SJCRH30 (cell line): ENCODE data around the gene CACNA2D3. TPM values are rescaled to one million over a fixed set of nuclear protein-coding genes. Genes with fewer than 3 reads are reported as not detected.

Source experiments
- DNase-seq, 2 experiments: peaks; one replicate each; pipeline ENCODE4 v3.0.0-alpha.2; 2015 to 2020
- H3K27ac ChIP-seq: fragments of 250-450 bp; sonication (Bioruptor Pico); 2 replicates; pipeline ENCODE4 v1.5.1; 2020; ENCODE audit warnings: mild to moderate bottlenecking, moderate library complexity
- H3K27me3 ChIP-seq: fragments of 250-450 bp; sonication (Bioruptor Pico); 2 replicates; pipeline ENCODE4 v1.5.1; 2020; ENCODE audit warnings: mild to moderate bottlenecking, moderate library complexity
- H3K36me3 ChIP-seq: fragments of 250-450 bp; sonication (Bioruptor Pico); 2 replicates; pipeline ENCODE4 v1.5.1; 2020; ENCODE audit warnings: mild to moderate bottlenecking, moderate library complexity
- H3K4me1 ChIP-seq: fragments of 250-450 bp; sonication (Bioruptor Pico); 2 replicates; pipeline ENCODE4 v1.5.1; 2020; ENCODE audit warnings: mild to moderate bottlenecking, moderate library complexity
- H3K4me3 ChIP-seq: fragments of 250-450 bp; sonication (Bioruptor Pico); 2 replicates; pipeline ENCODE4 v1.5.1; 2020; ENCODE audit warnings: mild to moderate bottlenecking, moderate library complexity
- H3K9me3 ChIP-seq: fragments of 250-450 bp; sonication (Bioruptor Pico); replicated peaks from 2 replicates; pipeline ENCODE4 v1.5.1; 2020; ENCODE audit warnings: mild to moderate bottlenecking, moderate library complexity
- total RNA-seq: library from RNA; depleted of rRNA; stranded (reverse); fragments of >200 nt; shearing (Covaris generic); gene quantifications from 2 replicates; pipeline ENCODE4 v1.2.3, GENCODE V29; 2014

CACNA2D3 gene
- total RNA-seq, 1 experiment from 2014 or later = 0.22 TPM

DNA sequence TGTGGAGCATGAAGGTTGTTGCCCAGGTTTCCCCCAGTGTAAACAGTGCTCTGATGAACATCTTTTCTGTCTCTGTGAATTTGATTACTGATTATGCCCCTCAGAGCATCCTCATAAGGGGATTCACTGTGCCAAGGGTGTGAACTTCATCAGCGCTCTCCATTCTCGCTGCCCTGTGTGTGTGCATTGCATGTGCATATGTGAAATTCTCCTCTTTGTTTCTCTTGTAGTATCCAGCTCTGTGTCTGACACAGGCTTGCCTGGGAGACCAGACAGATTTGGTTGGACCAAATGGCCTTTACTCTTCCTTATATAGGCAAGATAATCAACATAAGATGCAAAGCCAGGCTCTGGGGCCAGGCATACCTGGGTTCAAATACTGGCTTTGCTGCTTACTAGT, 21.9 kb downstream of the CACNA2D3 start:
- no peak overlapping the region for H3K4me3 ChIP-seq
- no peaks in the 10 kb centered on the region for H3K36me3 ChIP-seq
- H3K27ac ChIP-seq = no peak overlapping the region
- no peak for DNase-seq
- H3K27me3 ChIP-seq = no peaks in the 10 kb centered on the region
- no peaks in the 10 kb centered on the region for H3K9me3 ChIP-seq
- no peaks in the 10 kb centered on the region for H3K4me1 ChIP-seq

DNA sequence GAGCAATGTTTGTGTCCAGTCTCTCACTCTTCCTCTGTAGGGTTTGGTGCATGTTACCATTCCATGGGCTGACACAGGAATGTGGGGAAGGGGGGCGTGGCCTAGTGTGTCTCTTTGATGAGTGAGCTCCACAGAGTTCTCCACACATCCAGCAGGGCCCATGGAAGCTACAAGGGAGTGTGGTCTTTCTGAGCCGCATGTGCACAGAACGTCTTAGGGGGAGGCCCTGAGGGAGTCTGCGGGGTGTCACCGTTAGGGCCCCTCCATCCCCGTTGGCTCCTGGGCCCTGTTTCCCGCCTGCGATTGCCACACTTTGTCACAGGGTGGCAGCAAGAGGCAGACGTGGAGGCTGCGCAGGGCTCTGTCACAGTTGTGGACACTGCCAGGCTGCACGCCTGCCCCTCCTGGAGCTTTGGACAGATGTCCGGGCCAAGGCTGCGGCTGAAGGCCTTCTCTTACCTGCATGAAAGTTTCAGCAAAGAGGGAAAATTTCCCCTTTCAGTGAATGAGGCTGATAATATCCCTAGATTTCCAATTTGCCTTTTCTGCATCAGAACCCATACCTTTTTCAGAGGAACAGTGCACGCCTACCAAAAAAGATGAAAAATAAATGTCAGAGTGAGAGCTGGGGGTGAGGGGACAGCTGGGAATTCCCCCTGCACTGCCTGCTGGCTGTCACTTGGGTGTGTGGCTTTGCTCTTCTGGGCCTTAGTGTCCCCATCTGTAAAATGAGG, 24.3 kb downstream of the CACNA2D3 start:
- H3K27me3 ChIP-seq = no peaks in the 10 kb centered on the region
- no peaks in the 10 kb centered on the region for H3K4me1 ChIP-seq
- peak; percentile 10 to 27 for DNase-seq
- no peaks in the 10 kb centered on the region for H3K9me3 ChIP-seq
- H3K27ac ChIP-seq = no peak overlapping the region
- no peak overlapping the region for H3K4me3 ChIP-seq
- no peaks in the 10 kb centered on the region for H3K36me3 ChIP-seq

GRCh38 chr3:54150864-54151467, 28.6 kb downstream of the CACNA2D3 start:
- H3K36me3 ChIP-seq = no peaks in the 10 kb centered on the region
- DNase-seq = no peak
- no peaks in the 10 kb centered on the region for H3K27me3 ChIP-seq
- H3K9me3 ChIP-seq = no peaks in the 10 kb centered on the region
- no peak overlapping the region for H3K4me3 ChIP-seq
- no peak overlapping the region for H3K27ac ChIP-seq
- H3K4me1 ChIP-seq = no peaks in the 10 kb centered on the region

GRCh38 chr3:54153477-54153876, 31.1 kb downstream of the CACNA2D3 start:
- no peak for DNase-seq
- no peaks in the 10 kb centered on the region for H3K4me1 ChIP-seq

DNA sequence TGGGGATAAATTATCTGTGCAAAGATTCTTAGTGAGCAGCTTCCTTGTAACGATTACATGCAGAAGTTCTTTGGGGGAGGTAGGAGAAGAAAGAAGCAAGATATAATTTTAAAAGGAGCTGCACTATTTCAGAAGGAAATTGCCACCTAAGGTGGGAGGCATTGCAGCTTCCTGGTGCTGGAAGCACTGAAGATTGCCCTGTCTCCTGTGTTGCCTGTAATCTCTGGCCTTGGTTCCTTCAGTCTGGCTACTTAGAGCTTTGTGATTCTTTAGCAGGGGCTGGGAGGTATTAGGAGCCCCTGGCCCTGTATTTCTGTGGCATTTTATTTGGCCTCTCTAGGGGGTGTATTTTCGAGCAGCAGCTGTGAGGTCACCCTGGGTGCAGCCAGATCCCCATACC, 35.5 kb downstream of the CACNA2D3 start:
- H3K9me3 ChIP-seq = no peaks in the 10 kb centered on the region
- no peaks in the 10 kb centered on the region for H3K4me1 ChIP-seq
- no peak for DNase-seq

More at GRCh38 chr3:54153477-54153876, 31.1 kb downstream of the CACNA2D3 start:
- Histone ChIP-seq H3K27me3 (no peaks in the 10 kb centered on the region), H3K9me3 (no peaks in the 10 kb centered on the region), H3K27ac (no peak overlapping the region), H3K4me3 (no peak overlapping the region), H3K36me3 (no peaks in the 10 kb centered on the region)

DNA sequence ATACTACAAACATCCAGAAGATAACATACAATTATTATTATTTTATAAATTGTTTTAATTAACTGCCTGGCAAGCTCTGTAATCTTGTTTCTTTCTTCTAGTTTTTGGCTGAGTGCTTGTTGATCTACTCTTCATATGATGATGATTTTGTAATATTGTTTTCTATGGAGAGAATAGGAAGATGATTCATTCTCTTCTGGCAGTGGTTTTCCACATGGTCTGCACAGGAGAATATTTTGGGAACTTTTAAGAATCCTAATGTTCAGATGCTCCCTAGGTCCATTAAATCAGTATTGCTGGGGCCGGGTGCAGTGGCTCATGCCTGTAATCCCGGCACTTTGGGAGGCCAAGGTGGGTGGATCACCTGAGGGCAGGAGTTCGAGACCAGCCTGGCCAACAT, 37.6 kb downstream of the CACNA2D3 start:
- no peak for DNase-seq
- Histone ChIP-seq H3K27ac (no peak overlapping the region), H3K27me3 (no peaks in the 10 kb centered on the region), H3K36me3 (no peaks in the 10 kb centered on the region), H3K4me1 (no peaks in the 10 kb centered on the region), H3K9me3 (no peaks in the 10 kb centered on the region), H3K4me3 (no peak overlapping the region)

More for the DNA sequence above, 35.5 kb downstream of the CACNA2D3 start:
- no peaks in the 10 kb centered on the region for H3K27me3 ChIP-seq
- H3K27ac ChIP-seq = no peak overlapping the region
- no peak overlapping the region for H3K4me3 ChIP-seq
- H3K36me3 ChIP-seq = no peaks in the 10 kb centered on the region

DNA sequence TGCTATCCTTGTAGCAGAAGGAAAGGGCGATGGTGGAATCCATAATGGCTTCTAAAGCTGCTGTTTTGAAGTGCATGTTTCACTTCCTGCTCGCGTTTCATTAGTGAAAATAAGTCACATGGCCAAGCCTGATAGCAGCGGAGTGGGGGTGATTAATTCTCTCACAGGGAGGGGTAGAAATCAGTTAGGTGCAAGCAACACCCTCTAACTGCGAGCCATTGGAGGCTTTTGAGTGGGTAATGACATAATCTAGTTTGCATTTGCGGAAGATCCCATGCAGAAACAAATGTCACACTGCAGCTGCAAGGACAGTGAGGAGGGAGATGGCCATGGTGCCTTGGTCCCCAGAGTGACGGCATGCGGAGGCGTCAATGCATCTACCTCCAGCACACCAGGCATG, 41.1 kb downstream of the CACNA2D3 start:
- no peaks in the 10 kb centered on the region for H3K36me3 ChIP-seq
- H3K27me3 ChIP-seq = no peaks in the 10 kb centered on the region
- H3K4me1 ChIP-seq = no peaks in the 10 kb centered on the region
- no peak overlapping the region for H3K4me3 ChIP-seq
- DNase-seq = no peak
- H3K27ac ChIP-seq = no peak overlapping the region
- no peaks in the 10 kb centered on the region for H3K9me3 ChIP-seq

- H3K4me3 ChIP-seq = no peak overlapping the region
- no peak for DNase-seq
- H3K27ac ChIP-seq = no peak overlapping the region
These were observed 42.0 kb downstream of the CACNA2D3 start for GRCh38 chr3:54164192-54164975.

DNA sequence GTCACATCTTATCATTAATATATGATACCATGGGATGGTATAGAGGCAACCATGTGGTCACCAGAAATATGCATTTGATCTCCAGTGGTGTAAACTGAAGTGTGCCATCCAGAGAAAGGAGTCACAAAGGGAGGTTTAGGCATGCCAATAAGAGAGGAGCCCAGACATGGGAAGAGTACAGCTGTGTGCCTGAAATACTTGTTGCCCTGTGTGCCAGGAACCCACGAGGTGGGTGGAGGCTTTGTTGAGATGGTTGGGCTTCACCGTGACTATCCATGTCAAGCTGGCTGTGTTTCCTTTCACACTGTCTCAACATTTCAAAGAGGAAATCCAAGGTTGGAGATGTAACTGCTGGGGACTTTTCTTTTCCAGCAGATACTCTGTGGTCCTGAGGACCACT, 43.5 kb downstream of the CACNA2D3 start:
- Histone ChIP-seq H3K27me3 (no peaks in the 10 kb centered on the region), H3K4me1 (no peaks in the 10 kb centered on the region), H3K36me3 (no peaks in the 10 kb centered on the region), H3K9me3 (no peaks in the 10 kb centered on the region), H3K27ac (no peak overlapping the region), H3K4me3 (no peak overlapping the region)
- DNase-seq = no peak

More at GRCh38 chr3:54164192-54164975, 42.0 kb downstream of the CACNA2D3 start:
- Histone ChIP-seq H3K36me3 (no peaks in the 10 kb centered on the region), H3K27me3 (no peaks in the 10 kb centered on the region), H3K9me3 (no peaks in the 10 kb centered on the region), H3K4me1 (no peaks in the 10 kb centered on the region)

DNA sequence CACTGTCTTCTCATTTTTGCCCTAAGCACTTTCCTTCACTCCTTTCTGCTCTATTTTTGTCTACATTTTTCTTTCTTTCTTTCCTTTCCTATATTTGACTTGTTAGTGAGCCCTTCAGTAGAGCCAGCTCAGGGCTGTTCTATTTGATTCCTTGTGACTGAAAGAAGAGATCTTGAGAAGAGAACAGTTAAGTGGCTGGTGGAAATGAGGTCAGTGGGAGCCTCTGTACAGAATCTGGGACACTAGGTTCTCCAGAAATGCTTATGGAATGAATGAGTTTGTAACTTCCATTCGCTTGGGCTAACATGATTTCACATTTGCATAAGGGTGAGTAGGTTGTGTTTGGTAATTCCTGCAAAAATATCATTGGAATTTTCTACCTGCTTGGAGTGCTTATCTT, 45.6 kb downstream of the CACNA2D3 start:
- DNase-seq = no peak

GRCh38 chr3:54168451-54168850, 46.1 kb downstream of the CACNA2D3 start:
- no peak for DNase-seq
- H3K27ac ChIP-seq = no peak overlapping the region
- H3K27me3 ChIP-seq = no peaks in the 10 kb centered on the region

More for the DNA sequence above, 45.6 kb downstream of the CACNA2D3 start:
- no peak overlapping the region for H3K27ac ChIP-seq
- no peaks in the 10 kb centered on the region for H3K4me1 ChIP-seq
- H3K4me3 ChIP-seq = no peak overlapping the region
- H3K36me3 ChIP-seq = no peaks in the 10 kb centered on the region
- H3K9me3 ChIP-seq = no peaks in the 10 kb centered on the region
- H3K27me3 ChIP-seq = no peaks in the 10 kb centered on the region

DNA sequence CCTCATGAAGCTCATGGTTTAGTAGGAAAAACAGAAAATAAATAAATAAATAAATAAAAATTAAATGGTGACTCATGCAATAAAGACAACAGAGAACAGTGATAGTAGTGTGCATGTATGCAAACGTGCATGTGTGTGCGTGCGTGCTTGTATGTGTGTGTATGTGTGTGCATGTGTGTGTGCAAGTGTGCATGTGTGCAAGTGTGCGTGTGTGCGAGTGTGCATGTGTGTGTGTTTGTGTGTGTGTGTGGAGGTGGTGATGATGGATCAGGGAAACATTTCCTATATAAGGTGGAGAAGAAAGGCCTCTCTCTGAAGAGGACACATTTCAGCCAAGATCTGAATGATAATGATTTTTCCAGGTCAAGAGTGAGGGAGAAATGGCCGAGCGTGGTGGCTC, 47.2 kb downstream of the CACNA2D3 start:
- DNase-seq = no peak
- Histone ChIP-seq H3K36me3 (no peaks in the 10 kb centered on the region), H3K9me3 (no peaks in the 10 kb centered on the region), H3K4me3 (no peak overlapping the region), H3K4me1 (no peaks in the 10 kb centered on the region), H3K27me3 (no peaks in the 10 kb centered on the region), H3K27ac (no peak overlapping the region)

More at GRCh38 chr3:54168451-54168850, 46.1 kb downstream of the CACNA2D3 start:
- H3K36me3 ChIP-seq = no peaks in the 10 kb centered on the region
- no peak overlapping the region for H3K4me3 ChIP-seq
- H3K9me3 ChIP-seq = no peaks in the 10 kb centered on the region
- no peaks in the 10 kb centered on the region for H3K4me1 ChIP-seq

GRCh38 chr3:54171509-54171908, 49.2 kb downstream of the CACNA2D3 start:
- DNase-seq = no peak
- no peaks in the 10 kb centered on the region for H3K9me3 ChIP-seq
- no peak overlapping the region for H3K27ac ChIP-seq
- no peaks in the 10 kb centered on the region for H3K4me1 ChIP-seq
- no peaks in the 10 kb centered on the region for H3K36me3 ChIP-seq
- no peaks in the 10 kb centered on the region for H3K27me3 ChIP-seq
- no peak overlapping the region for H3K4me3 ChIP-seq

GRCh38 chr3:54171951-54172350, 49.6 kb downstream of the CACNA2D3 start:
- no peaks in the 10 kb centered on the region for H3K27me3 ChIP-seq
- no peaks in the 10 kb centered on the region for H3K9me3 ChIP-seq
- H3K4me3 ChIP-seq = no peak overlapping the region
- no peaks in the 10 kb centered on the region for H3K4me1 ChIP-seq
- H3K27ac ChIP-seq = no peak overlapping the region
- no peak for DNase-seq
- no peaks in the 10 kb centered on the region for H3K36me3 ChIP-seq

DNA sequence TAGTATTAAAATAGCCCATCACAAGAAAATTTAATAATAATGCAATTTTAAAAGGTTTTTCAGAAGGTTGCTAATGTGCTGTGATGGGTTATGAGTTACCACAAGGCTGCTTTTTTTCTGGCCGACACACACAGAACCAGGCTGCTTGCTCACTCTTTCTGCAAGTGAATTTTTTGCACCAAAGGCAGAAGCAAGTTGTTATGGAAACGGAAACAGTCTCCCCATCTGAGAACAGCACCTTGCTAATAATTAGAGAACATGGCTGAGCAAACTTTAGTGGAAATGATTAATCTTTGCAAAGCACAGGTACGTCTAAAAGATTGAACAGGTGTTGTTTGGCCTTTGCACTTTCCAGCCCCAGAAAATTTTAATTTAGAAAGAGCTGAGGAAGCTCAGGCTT, 51.0 kb downstream of the CACNA2D3 start:
- Histone ChIP-seq H3K27ac (no peak overlapping the region), H3K36me3 (no peaks in the 10 kb centered on the region), H3K9me3 (no peaks in the 10 kb centered on the region), H3K27me3 (no peaks in the 10 kb centered on the region), H3K4me1 (no peaks in the 10 kb centered on the region), H3K4me3 (no peak overlapping the region)
- no peak for DNase-seq
